ENCODE results near the gene RPS6KA5.

The RPS6KA5 gene

GRCh38 chr14:91019673-91020072, 40.8 kb downstream of the RPS6KA5 start:
- no peaks in the 10 kb centered on the region for H3K9me3 Mint-ChIP-seq
- TF ChIP-seq, protein P1, sequence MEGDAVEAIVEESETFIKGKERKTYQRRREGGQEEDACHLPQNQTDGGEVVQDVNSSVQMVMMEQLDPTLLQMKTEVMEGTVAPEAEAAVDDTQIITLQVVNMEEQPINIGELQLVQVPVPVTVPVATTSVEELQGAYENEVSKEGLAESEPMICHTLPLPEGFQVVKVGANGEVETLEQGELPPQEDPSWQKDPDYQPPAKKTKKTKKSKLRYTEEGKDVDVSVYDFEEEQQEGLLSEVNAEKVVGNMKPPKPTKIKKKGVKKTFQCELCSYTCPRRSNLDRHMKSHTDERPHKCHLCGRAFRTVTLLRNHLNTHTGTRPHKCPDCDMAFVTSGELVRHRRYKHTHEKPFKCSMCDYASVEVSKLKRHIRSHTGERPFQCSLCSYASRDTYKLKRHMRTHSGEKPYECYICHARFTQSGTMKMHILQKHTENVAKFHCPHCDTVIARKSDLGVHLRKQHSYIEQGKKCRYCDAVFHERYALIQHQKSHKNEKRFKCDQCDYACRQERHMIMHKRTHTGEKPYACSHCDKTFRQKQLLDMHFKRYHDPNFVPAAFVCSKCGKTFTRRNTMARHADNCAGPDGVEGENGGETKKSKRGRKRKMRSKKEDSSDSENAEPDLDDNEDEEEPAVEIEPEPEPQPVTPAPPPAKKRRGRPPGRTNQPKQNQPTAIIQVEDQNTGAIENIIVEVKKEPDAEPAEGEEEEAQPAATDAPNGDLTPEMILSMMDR (IDR thresholded peaks at IDR 0.05; ENCODE audit: unreplicated experiment in 3 of 3) = no peak
- H3K4me1 Mint-ChIP-seq = no peaks in the 10 kb centered on the region
- no peak overlapping the region for H3K27ac Mint-ChIP-seq
- no peaks in the 10 kb centered on the region for H3K36me3 Mint-ChIP-seq (ENCODE audit: low read depth)
- H3K4me3 Mint-ChIP-seq = no peak overlapping the region
- no peaks in the 10 kb centered on the region for H3K27me3 Mint-ChIP-seq (ENCODE audit: low read depth)

DNA sequence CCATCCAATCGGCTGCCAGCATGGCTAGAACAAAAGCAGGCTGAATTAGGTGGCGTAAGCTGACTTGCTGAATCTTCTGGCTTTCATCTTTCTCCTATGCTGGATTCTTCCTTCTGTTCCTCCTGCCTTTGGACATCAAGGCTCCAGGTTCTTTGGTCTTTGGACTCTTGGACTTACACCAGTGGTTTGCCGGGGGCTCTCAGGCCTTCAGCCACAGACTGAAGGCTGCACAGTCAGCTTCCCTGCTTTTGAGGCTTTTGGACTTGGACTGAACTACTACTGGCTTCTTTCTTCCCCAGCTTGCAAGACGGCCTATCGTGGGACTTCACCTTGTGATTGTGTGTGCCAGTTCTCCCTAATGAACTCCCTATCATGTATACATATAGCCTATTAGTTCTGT, 42.0 kb downstream of the RPS6KA5 start:
- Mint-ChIP-seq H3K27me3 (ENCODE audit: low read depth) (no peaks in the 10 kb centered on the region), H3K4me3 (no peak overlapping the region), H3K27ac (no peak overlapping the region), H3K9me3 (no peaks in the 10 kb centered on the region), H3K4me1 (no peaks in the 10 kb centered on the region), H3K36me3 (ENCODE audit: low read depth) (no peaks in the 10 kb centered on the region)
- TF ChIP-seq, protein P1 (IDR thresholded peaks at IDR 0.05; ENCODE audit: unreplicated experiment in 3 of 3) = no peak

GRCh38 chr14:91016800-91017410, 43.5 kb downstream of the RPS6KA5 start:
- H3K4me3 Mint-ChIP-seq = no peak overlapping the region
- H3K36me3 Mint-ChIP-seq (ENCODE audit: low read depth) = no peaks in the 10 kb centered on the region
- H3K4me1 Mint-ChIP-seq = no peaks in the 10 kb centered on the region
- no peak overlapping the region for H3K27ac Mint-ChIP-seq
- no peaks in the 10 kb centered on the region for H3K9me3 Mint-ChIP-seq
- TF ChIP-seq, protein P1 (IDR thresholded peaks at IDR 0.05; ENCODE audit: unreplicated experiment in 3 of 3) = no peak
- H3K27me3 Mint-ChIP-seq (ENCODE audit: low read depth) = no peaks in the 10 kb centered on the region

- Mint-ChIP-seq H3K36me3 (ENCODE audit: low read depth) (no peaks in the 10 kb centered on the region), H3K4me1 (no peaks in the 10 kb centered on the region), H3K4me3 (no peak overlapping the region), H3K27me3 (ENCODE audit: low read depth) (no peaks in the 10 kb centered on the region), H3K9me3 (no peaks in the 10 kb centered on the region), H3K27ac (no peak overlapping the region)
- TF ChIP-seq, protein P1 (IDR thresholded peaks at IDR 0.05; ENCODE audit: unreplicated experiment in 3 of 3) = no peak
These were observed 45.0 kb downstream of the RPS6KA5 start for GRCh38 chr14:91015435-91015834.

DNA sequence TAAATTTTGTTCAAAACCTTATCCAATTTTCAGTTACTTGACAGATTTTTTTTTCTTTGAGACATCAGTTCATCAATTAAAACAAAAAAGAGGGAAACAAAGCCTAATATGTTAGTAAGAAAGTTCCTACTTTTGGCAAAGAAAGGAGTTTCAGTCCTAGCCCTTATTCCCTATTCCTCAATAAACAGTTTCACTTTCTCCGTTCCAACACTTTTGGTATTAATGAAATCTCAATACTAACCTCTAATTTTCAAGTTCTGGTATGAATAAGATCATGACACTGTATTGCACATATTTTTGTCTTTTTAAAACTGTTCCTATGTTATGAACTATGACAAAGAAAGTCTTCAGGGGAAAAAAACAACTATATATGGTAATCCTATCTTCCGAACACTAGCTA, 48.4 kb downstream of the RPS6KA5 start:
- Mint-ChIP-seq H3K27ac (no peak overlapping the region), H3K9me3 (no peaks in the 10 kb centered on the region), H3K36me3 (ENCODE audit: low read depth) (no peaks in the 10 kb centered on the region), H3K4me3 (no peak overlapping the region), H3K27me3 (ENCODE audit: low read depth) (no peaks in the 10 kb centered on the region), H3K4me1 (peaks cover 5% of the 10 kb centered on the region)
- TF ChIP-seq, protein P1 (IDR thresholded peaks at IDR 0.05; ENCODE audit: unreplicated experiment in 3 of 3) = no peak

- Mint-ChIP-seq H3K4me3 (no peak overlapping the region), H3K27me3 (ENCODE audit: low read depth) (no peaks in the 10 kb centered on the region), H3K4me1 (peaks cover 7% of the 10 kb centered on the region), H3K9me3 (no peaks in the 10 kb centered on the region), H3K36me3 (ENCODE audit: low read depth) (no peaks in the 10 kb centered on the region), H3K27ac (no peak overlapping the region)
- TF ChIP-seq, protein P1 (IDR thresholded peaks at IDR 0.05; ENCODE audit: unreplicated experiment in 3 of 3) = no peak
These were observed 50.3 kb downstream of the RPS6KA5 start for GRCh38 chr14:91010153-91010533.

All from nephron (organoid).